Activated naive CD8-positive, alpha-beta T cell treated with anti-CD3 and anti-CD28 coated beads, Interleukin-2, amount 50 U/mL, for 24 hours (primary cell): ENCODE data around the gene HES2.
"Not testable (repeated sequence)": the region's sequence is repeated elsewhere in the genome, so short reads cannot be mapped to it uniquely, and the experiment has no call there.

Experiments
- ATAC-seq: fragments of 150-1000 bp; cut with Tn5 transposase; one replicate; pipeline ENCODE4 v1.10.0; 2021
- DNase-seq: peaks from one replicate; pipeline ENCODE4 v3.0.0; 2021
- H3K27ac Mint-ChIP-seq: one replicate; pipeline ENCODE4 v1.8.0; 2021; ENCODE audit warnings: mild to moderate bottlenecking, mixed read lengths
- H3K27me3 Mint-ChIP-seq: one replicate; pipeline ENCODE4 v1.8.0; 2021; ENCODE audit warnings: mixed read lengths
- H3K36me3 Mint-ChIP-seq: one replicate; pipeline ENCODE4 v1.8.0; 2021; ENCODE audit warnings: low read depth, mixed read lengths
- H3K4me1 Mint-ChIP-seq: one replicate; pipeline ENCODE4 v1.8.0; 2021; ENCODE audit warnings: mixed read lengths
- H3K4me3 Mint-ChIP-seq: one replicate; pipeline ENCODE4 v1.8.0; 2021; ENCODE audit warnings: mild to moderate bottlenecking, moderate library complexity, mixed read lengths
- H3K9me3 Mint-ChIP-seq: one replicate; pipeline ENCODE4 v1.8.0; 2021; ENCODE audit warnings: mixed read lengths

The HES2 gene

GRCh38 chr1:6434186-6434585 is 14.5 kb upstream of the HES2 start:
- Mint-ChIP-seq H3K4me3 (no peak overlapping the region), H3K9me3 (no peaks in the 10 kb centered on the region), H3K4me1 (peaks cover 2% of the 10 kb centered on the region), H3K36me3 (no peaks in the 10 kb centered on the region), H3K27me3 (peaks cover 28% of the 10 kb centered on the region), H3K27ac (no peak overlapping the region)
- no peak for ATAC-seq
- no peak for DNase-seq

DNA sequence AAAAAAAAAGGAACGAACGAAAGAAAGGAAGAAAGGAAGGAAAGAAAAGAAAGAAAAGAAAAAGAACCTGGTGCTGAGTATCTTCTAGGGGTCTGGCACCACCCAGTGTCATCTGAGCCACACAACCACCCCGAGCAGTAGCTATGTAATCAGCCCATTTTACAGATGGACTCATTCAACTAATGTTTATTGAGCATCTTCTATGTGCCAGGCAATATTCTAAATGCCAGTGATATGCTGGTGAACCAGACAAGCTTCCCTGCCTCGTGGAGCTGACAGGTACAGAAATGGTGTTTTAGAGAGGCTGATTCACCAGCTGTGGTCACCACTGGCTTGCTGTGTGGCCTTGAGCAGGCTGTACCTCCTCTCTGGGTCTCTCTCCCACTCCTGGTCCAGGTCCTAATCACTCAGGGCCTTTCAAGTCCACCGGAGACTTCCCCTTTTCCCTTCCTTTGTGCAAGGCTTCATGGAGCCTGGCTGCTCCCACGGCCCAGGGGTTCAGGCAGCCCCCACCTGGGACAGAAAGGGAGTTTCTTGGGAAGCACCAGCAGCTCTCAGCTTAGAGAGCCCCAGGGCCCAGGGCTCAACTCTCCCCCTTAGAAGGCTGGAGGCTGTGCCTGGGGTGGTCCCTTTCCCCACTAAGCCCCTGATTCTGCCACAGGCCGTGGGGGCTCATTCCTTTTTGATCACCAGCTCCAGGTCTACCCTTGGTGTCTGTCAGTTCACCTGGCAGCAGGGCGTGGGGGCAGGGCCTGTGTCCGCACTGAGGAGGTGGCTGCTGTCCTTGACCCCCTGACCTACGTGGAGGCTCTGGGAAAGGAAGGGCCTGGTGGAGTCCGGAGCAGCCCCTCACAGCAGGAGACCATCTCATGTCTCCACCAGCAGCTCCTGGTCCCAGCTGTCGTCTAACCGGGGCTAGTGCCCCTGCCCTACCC is 12.2 kb upstream of the HES2 start:
- H3K36me3 Mint-ChIP-seq, H3K27ac Mint-ChIP-seq, H3K4me1 Mint-ChIP-seq, H3K4me3 Mint-ChIP-seq, DNase-seq, H3K9me3 Mint-ChIP-seq, ATAC-seq: not testable (repeated sequence)
- peaks cover 19% of the 10 kb centered on the region for H3K27me3 Mint-ChIP-seq

GRCh38 chr1:6429660-6430411 is 10.1 kb upstream of the HES2 start:
- H3K4me1 Mint-ChIP-seq, DNase-seq, H3K36me3 Mint-ChIP-seq, ATAC-seq, H3K4me3 Mint-ChIP-seq, H3K9me3 Mint-ChIP-seq, H3K27ac Mint-ChIP-seq: not testable (repeated sequence)
- peaks cover 27% of the 10 kb centered on the region for H3K27me3 Mint-ChIP-seq

- H3K9me3 Mint-ChIP-seq, H3K4me1 Mint-ChIP-seq, H3K27ac Mint-ChIP-seq, ATAC-seq, DNase-seq, H3K36me3 Mint-ChIP-seq, H3K4me3 Mint-ChIP-seq: not testable (repeated sequence)
- peaks cover 34% of the 10 kb centered on the region for H3K27me3 Mint-ChIP-seq
These were observed 8.7 kb upstream of the HES2 start for GRCh38 chr1:6428453-6428852.

DNA sequence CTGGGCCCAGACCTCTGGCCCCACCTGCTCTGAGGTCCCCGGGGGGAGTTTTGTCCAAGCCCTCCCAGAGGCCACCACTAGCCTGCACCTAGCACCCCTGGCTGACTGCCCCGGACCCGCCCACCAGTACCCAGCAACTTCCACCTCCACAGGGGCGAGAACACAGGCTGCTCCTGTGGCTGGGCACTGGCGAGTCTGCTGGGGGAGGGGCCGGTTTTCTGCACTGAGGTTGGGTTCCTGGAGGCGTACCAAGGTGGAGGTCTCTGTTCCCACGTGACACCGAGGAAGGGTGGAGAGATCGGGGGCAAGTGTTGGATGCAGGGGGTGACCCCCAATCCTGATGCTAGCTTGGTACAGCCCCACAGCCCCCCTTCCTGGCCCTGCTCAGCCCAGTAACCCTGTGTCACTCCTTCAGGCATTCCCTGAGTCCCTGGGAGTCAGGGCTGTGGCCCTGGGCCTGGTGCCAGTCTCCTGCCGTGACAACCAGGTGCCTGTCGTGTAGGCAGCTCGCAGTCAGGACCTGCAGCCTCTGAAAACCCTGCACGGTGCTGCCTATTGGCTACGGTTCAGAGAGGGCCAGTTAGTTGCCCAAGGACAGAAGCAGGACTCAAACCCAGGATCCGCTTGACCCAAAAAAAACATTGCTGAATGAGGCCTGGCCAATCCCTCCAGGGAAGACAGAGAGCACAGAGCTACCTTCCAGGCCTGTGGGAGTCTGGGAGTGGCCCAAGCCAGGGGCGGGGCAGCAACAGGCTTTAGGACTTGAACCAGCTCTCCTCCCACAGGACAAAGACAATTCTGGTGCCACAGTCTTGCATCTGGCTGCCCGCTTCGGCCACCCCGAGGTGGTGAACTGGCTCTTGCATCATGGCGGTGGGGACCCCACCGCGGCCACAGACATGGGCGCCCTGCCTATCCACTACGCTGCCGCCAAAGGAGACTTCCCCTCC is 8.0 kb upstream of the HES2 start:
- Mint-ChIP-seq H3K36me3 (no peaks in the 10 kb centered on the region), H3K4me1 (peaks cover 6% of the 10 kb centered on the region), H3K27me3 (peaks cover 40% of the 10 kb centered on the region), H3K27ac (no peak overlapping the region), H3K9me3 (no peaks in the 10 kb centered on the region), H3K4me3 (no peak overlapping the region)
- DNase-seq, result no peak
- no peak for ATAC-seq

DNA sequence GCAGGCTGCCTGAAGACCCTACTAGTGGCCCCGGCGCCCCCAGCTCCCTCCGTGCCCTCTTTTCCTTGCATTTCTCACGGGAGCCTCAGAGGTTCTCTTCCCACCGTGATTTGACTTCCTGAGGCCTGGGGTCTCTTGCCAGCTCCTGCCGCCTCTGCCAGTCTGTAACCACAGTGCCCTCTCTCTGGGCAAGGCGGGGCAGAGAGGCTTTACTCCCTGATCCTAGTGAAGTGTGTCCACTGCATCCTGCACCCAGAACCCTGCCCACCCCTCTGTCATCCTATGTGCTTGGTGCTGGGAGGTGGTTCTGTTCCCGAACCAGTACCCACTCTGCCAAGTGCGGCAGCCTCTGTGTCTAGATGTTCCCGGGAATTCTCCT is 7.2 kb upstream of the HES2 start:
- no peaks in the 10 kb centered on the region for H3K36me3 Mint-ChIP-seq
- DNase-seq (no peak), ATAC-seq (no peak)
- peaks cover 45% of the 10 kb centered on the region for H3K27me3 Mint-ChIP-seq
- H3K4me1 Mint-ChIP-seq, result peaks cover 6% of the 10 kb centered on the region
- no peaks in the 10 kb centered on the region for H3K9me3 Mint-ChIP-seq
- no peak overlapping the region for H3K27ac Mint-ChIP-seq
- H3K4me3 Mint-ChIP-seq, result no peak overlapping the region

DNA sequence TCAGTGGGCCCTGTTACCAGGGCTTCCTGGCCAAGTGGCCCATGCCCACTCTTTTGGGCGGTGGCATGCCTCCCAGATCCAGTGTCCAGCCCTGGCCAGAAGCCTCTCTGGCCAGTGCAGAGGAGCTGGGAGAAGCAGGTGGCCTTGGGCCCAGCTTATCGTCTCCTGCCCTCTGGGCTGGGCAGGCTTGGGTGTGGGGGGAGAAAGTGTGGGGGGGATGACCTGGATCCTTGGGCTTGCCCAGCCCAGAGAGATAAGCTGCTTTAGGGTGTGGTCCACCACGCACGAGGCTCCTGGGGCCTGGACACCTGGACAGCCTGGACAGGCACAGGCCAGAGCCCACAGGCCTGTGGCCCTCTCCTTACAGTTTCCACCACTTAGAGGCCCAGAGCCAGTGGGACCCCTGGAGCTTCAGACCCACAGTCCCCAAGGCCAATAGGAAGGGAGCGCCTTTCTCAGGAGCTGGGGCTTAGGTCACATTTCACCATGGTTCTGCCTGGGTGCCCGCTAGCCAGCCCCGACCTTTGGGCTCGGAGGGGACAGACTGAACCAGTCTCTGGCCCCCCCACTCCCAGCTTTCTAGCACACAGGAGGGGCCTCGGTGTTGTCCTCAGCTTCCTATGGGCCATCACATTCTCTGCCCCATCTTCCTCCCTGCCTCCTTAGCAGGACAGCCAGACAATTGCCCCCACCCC is 6.7 kb upstream of the HES2 start:
- no peaks in the 10 kb centered on the region for H3K36me3 Mint-ChIP-seq
- H3K27me3 Mint-ChIP-seq, result peaks cover 51% of the 10 kb centered on the region

DNA sequence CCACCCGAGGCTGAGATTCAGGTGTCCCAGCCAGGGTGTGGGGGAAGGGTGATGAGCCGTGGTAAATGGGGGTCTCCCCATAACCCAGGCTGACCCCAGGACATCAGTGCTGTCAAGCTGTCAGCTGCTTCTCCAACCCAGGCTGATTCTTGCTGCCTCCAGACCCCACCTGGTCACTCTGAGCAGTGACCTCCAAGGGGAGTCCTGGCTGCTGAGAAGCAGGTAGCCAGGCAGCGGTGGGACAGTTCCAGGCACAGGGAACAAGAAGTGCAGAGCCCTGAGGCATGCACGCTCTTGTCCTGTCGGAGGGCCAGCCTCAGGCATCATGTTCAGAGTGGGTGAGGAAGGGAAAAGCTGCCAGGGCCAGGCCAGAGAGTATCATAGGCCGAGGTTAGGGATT is 5.9 kb upstream of the HES2 start:
- Mint-ChIP-seq H3K27ac (no peak overlapping the region), H3K36me3 (no peaks in the 10 kb centered on the region), H3K27me3 (peaks cover 57% of the 10 kb centered on the region), H3K4me3 (no peak overlapping the region), H3K4me1 (peaks cover 8% of the 10 kb centered on the region), H3K9me3 (no peaks in the 10 kb centered on the region)
- ATAC-seq (no peak), DNase-seq (no peak)

More for the DNA sequence above, 6.7 kb upstream of the HES2 start:
- DNase-seq (no peak), ATAC-seq (no peak)
- Mint-ChIP-seq H3K4me1 (peaks cover 6% of the 10 kb centered on the region), H3K27ac (no peak overlapping the region), H3K4me3 (no peak overlapping the region), H3K9me3 (no peaks in the 10 kb centered on the region)

DNA sequence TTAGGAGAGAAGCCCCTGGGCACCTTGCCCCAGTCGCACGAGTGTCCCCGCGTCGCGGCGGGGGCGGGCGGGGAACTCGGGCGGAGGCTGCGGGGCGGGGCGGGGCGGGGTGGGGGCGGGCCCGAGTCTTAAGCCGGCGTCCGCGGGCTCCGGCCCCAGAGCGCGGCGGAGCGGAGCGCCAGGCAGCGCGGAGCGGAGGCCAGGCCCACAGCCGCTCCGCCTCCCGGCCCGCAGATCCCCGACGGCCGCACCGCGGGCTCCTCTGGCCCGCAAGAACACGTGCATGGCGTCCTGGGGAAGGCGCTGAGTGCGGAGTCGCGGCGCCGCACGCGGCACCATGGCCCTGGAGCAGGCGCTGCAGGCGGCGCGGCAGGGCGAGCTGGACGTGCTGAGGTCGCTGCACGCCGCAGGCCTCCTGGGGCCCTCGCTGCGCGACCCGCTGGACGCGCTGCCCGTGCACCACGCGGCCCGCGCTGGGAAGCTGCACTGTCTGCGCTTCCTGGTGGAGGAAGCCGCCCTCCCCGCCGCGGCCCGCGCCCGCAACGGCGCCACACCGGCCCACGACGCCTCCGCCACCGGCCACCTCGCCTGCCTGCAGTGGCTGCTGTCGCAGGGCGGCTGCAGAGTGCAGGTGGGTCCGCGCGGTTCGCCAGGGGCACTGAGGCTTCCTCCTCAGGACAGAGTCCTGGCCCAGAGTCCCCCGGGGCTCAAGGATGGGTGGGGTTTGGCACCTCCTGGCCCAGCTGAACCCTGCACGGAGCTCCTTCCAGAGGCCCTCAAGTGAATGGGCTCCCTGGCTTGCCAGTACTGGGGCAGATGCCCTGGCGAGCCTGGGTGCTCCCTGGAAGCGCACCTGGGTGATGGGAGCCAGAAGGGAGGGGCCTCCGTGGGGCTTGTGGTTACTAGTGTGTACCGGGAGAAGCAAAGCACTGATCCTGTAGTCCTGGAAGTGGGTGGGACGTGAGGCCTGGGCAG is 5.2 kb upstream of the HES2 start, which contains the start of gene ESPN:
Gene ESPN (plus strand): TSS at position 158 of the 975 bp plus-strand sequence. CDS start 180 bp downstream, at position 338.
- Mint-ChIP-seq H3K36me3 (no peaks in the 10 kb centered on the region), H3K4me1 (peaks cover 8% of the 10 kb centered on the region), H3K4me3 (peak within 1 kb of the TSS; percentile 21), H3K27ac (no peak within 1 kb of the TSS), H3K27me3 (peaks cover 58% of the 10 kb centered on the region), H3K9me3 (no peaks in the 10 kb centered on the region)
- DNase-seq, result no peak
- no peak for ATAC-seq

- no peak overlapping the region for H3K27ac Mint-ChIP-seq
- H3K27me3 Mint-ChIP-seq, result peaks cover 56% of the 10 kb centered on the region
- ATAC-seq, result no peak
- H3K4me3 Mint-ChIP-seq, result peak overlapping the region; percentile 21
- H3K36me3 Mint-ChIP-seq, result no peaks in the 10 kb centered on the region
- H3K4me1 Mint-ChIP-seq, result peaks cover 8% of the 10 kb centered on the region
- no peak for DNase-seq
- H3K9me3 Mint-ChIP-seq, result no peaks in the 10 kb centered on the region
These were observed 4.4 kb upstream of the HES2 start for GRCh38 chr1:6424000-6424565.

GRCh38 chr1:6423321-6423999 is 3.7 kb upstream of the HES2 start:
- ATAC-seq (peak; percentile 56), DNase-seq (peak; percentile 75)
- H3K4me1 Mint-ChIP-seq, result peaks cover 8% of the 10 kb centered on the region
- H3K9me3 Mint-ChIP-seq, result no peaks in the 10 kb centered on the region
- H3K27ac Mint-ChIP-seq, result no peak overlapping the region
- H3K27me3 Mint-ChIP-seq, result peaks cover 58% of the 10 kb centered on the region
- H3K4me3 Mint-ChIP-seq, result no peak overlapping the region
- no peaks in the 10 kb centered on the region for H3K36me3 Mint-ChIP-seq

- no peak overlapping the region for H3K27ac Mint-ChIP-seq
- H3K36me3 Mint-ChIP-seq, result no peaks in the 10 kb centered on the region
- no peak overlapping the region for H3K4me3 Mint-ChIP-seq
- no peaks in the 10 kb centered on the region for H3K9me3 Mint-ChIP-seq
- DNase-seq (no peak), ATAC-seq (no peak)
- H3K4me1 Mint-ChIP-seq, result peaks cover 8% of the 10 kb centered on the region
- peaks cover 71% of the 10 kb centered on the region for H3K27me3 Mint-ChIP-seq
These were observed 1.5 kb upstream of the HES2 start for GRCh38 chr1:6421266-6421665.
